ENCODE data around the gene HS3ST3B1. TPM values are rescaled to one million over a fixed set of nuclear protein-coding genes. Genes with fewer than 3 reads are reported as not detected.

The HS3ST3B1 gene
- total and polyA plus RNA-seq, 2 of the 4 experiments (the other 2 are of a cell fraction) = 3.1 to 4.3 TPM

DNA sequence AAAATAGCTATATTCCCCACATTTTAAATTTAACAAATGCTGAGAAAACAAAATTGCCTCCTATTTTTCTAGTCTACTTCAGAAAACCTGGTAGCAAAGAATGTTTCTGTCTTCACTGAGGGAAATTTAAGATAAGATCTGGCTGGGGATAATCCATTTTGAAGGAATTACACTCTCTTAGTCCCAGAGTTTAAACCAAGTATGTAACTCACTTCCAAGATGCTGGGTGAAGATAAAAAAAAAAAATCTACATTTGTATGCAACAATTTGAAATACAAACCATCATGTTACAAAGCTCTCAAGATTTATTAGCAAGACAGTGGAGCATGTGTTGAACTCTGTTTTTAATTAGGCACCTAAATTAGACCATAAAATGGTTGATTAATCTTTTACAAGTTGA is 5.7 kb downstream of the HS3ST3B1 start (continued):
- TF ChIP-seq RCOR1 (IDR thresholded peaks at IDR 0.05; ENCODE audit: insufficient replicate concordance, low read length) (no peak), POLR2A (IDR thresholded peaks at IDR 0.05; ENCODE audit: low read depth, low read length) (no peak), MXI1 (IDR thresholded peaks at IDR 0.05; ENCODE audit: borderline replicate concordance, low read depth, low read length) (no peak)
- TF ChIP-seq, protein P1, sequence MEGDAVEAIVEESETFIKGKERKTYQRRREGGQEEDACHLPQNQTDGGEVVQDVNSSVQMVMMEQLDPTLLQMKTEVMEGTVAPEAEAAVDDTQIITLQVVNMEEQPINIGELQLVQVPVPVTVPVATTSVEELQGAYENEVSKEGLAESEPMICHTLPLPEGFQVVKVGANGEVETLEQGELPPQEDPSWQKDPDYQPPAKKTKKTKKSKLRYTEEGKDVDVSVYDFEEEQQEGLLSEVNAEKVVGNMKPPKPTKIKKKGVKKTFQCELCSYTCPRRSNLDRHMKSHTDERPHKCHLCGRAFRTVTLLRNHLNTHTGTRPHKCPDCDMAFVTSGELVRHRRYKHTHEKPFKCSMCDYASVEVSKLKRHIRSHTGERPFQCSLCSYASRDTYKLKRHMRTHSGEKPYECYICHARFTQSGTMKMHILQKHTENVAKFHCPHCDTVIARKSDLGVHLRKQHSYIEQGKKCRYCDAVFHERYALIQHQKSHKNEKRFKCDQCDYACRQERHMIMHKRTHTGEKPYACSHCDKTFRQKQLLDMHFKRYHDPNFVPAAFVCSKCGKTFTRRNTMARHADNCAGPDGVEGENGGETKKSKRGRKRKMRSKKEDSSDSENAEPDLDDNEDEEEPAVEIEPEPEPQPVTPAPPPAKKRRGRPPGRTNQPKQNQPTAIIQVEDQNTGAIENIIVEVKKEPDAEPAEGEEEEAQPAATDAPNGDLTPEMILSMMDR (conservative IDR thresholded peaks at IDR 0.05; ENCODE audit: low read depth, low read length) = no peak
